WTC11 (cell line): ENCODE data around the gene HSBP1L1. TPM values are rescaled to one million over a fixed set of nuclear protein-coding genes. Genes with fewer than 3 reads are reported as not detected.
A peak's percentile ranks its signal among the peaks of the same experiment; 100 is the strongest.

ENCODE experiments used
- ATAC-seq: fragments of 200-7000 bp; cut with Tn5 transposase; 2 replicates; pipeline ENCODE4 v1.10.0; 2021; ENCODE audit warnings: mild to moderate bottlenecking, moderate library complexity
- CTCF ChIA-PET: fragments of 300-600 bp; sonication (Branson Sonifier 250); formaldehyde crosslinking; loops from one replicate; lab custom pipeline; 2021; ENCODE audit warnings: antibody characterized with exemption; lab: Charles Lee
- POLR2A ChIA-PET: fragments of 350-600 bp; sonication (Branson Sonifier 250); formaldehyde crosslinking; loops from one replicate; lab custom pipeline; 2021; ENCODE audit warnings: antibody characterized with exemption; lab: Charles Lee
- DNase-seq: peaks from one replicate; pipeline ENCODE4 v3.0.0; 2021; ENCODE audit warnings: low spot score
- H3K27ac Mint-ChIP-seq: 2 replicates; pipeline ENCODE4 v1.8.0; 2021; ENCODE audit warnings: mixed read lengths
- H3K27me3 Mint-ChIP-seq: 2 replicates; pipeline ENCODE4 v1.8.0; 2021; ENCODE audit warnings: low read depth, mild to moderate bottlenecking, moderate library complexity, mixed read lengths
- H3K36me3 Mint-ChIP-seq: 2 replicates; pipeline ENCODE4 v1.8.0; 2021; ENCODE audit warnings: mixed read lengths
- H3K4me1 Mint-ChIP-seq: 2 replicates; pipeline ENCODE4 v1.8.0; 2022; ENCODE audit warnings: mixed read lengths
- H3K4me3 Mint-ChIP-seq: 2 replicates; pipeline ENCODE4 v1.8.0; 2021; ENCODE audit warnings: mild to moderate bottlenecking, moderate library complexity, mixed read lengths
- H3K9me3 Mint-ChIP-seq: 2 replicates; pipeline ENCODE4 v1.8.0; 2021; ENCODE audit warnings: mixed read lengths
- FOXP1 ChIP-seq: sonication (generic); formaldehyde crosslinking; IDR thresholded peaks from 2 replicates; pipeline ENCODE4 v1.8.0; 2022; ENCODE audit warnings: missing genetic modification reagents, mild to moderate bottlenecking, moderate library complexity, borderline replicate concordance
- GABPB1 ChIP-seq: sonication (generic); formaldehyde crosslinking; IDR thresholded peaks from 2 replicates; pipeline ENCODE4 v1.8.1; 2023; ENCODE audit warnings: mild to moderate bottlenecking, missing genetic modification reagents
- MXD4 ChIP-seq: fragments of 250-450 bp; sonication (Bioruptor Pico); IDR thresholded peaks from 2 replicates; pipeline ENCODE4 v1.8.0; 2021; ENCODE audit warnings: mild to moderate bottlenecking, moderate library complexity, borderline replicate concordance
- MYBL2 ChIP-seq: sonication (generic); formaldehyde crosslinking; IDR thresholded peaks from 2 replicates; pipeline ENCODE4 v1.8.1; 2023; ENCODE audit warnings: mild to moderate bottlenecking, moderate library complexity, missing genetic modification reagents
- NR3C1 ChIP-seq: sonication (generic); formaldehyde crosslinking; conservative IDR thresholded peaks from 2 replicates; pipeline ENCODE4 v1.8.1; 2023; ENCODE audit warnings: low read depth, mild to moderate bottlenecking, missing genetic modification reagents
- TEAD1 ChIP-seq: sonication (generic); formaldehyde crosslinking; IDR thresholded peaks from 2 replicates; pipeline ENCODE4 v1.8.0; 2022; ENCODE audit warnings: mild to moderate bottlenecking, missing genetic modification reagents
- TEAD4 ChIP-seq: sonication (generic); formaldehyde crosslinking; IDR thresholded peaks from 2 replicates; pipeline ENCODE4 v1.8.0; 2022; ENCODE audit warnings: mild to moderate bottlenecking, missing genetic modification reagents
- ZNF232 ChIP-seq: sonication (generic); formaldehyde crosslinking; IDR thresholded peaks from 2 replicates; pipeline ENCODE4 v1.8.0; 2022; ENCODE audit warnings: mild to moderate bottlenecking, missing genetic modification reagents
- ZNF263 ChIP-seq: sonication (generic); formaldehyde crosslinking; IDR thresholded peaks from 2 replicates; pipeline ENCODE4 v1.8.1; 2022; ENCODE audit warnings: low read depth, mild to moderate bottlenecking, moderate library complexity, missing genetic modification reagents
- ZNF423 ChIP-seq: fragments of 250-450 bp; sonication (Bioruptor Pico); IDR thresholded peaks from 2 replicates; pipeline ENCODE4 v2.1.2; 2022; ENCODE audit warnings: mild to moderate bottlenecking, moderate library complexity
- total RNA-seq: library from RNA; stranded (reverse); gene quantifications from 3 replicates; pipeline ENCODE4 v1.2.3, GENCODE V29; 2021
- TF ChIP-seq, protein P1 (sequence below): sonication (generic); formaldehyde crosslinking; IDR thresholded peaks from 2 replicates; pipeline ENCODE4 v1.8.1; 2023; ENCODE audit warnings: mild to moderate bottlenecking, missing genetic modification reagents, moderate library complexity
- TF ChIP-seq, protein P2 (sequence below): sonication (generic); formaldehyde crosslinking; IDR thresholded peaks from 2 replicates; pipeline ENCODE4 v1.8.0; 2022; ENCODE audit warnings: mild to moderate bottlenecking, missing genetic modification reagents
- TF ChIP-seq, protein P3 (sequence below): sonication (generic); formaldehyde crosslinking; IDR thresholded peaks from 2 replicates; pipeline ENCODE4 v1.8.1; 2023; ENCODE audit warnings: mild to moderate bottlenecking, missing genetic modification reagents
- TF ChIP-seq, protein P4 (sequence below): sonication (generic); formaldehyde crosslinking; IDR thresholded peaks from 2 replicates; pipeline ENCODE4 v1.8.0; 2022; ENCODE audit warnings: mild to moderate bottlenecking, missing genetic modification reagents

Gene HSBP1L1
- total RNA-seq, 1 experiment from 2014 or later, result 1.4 TPM

DNA sequence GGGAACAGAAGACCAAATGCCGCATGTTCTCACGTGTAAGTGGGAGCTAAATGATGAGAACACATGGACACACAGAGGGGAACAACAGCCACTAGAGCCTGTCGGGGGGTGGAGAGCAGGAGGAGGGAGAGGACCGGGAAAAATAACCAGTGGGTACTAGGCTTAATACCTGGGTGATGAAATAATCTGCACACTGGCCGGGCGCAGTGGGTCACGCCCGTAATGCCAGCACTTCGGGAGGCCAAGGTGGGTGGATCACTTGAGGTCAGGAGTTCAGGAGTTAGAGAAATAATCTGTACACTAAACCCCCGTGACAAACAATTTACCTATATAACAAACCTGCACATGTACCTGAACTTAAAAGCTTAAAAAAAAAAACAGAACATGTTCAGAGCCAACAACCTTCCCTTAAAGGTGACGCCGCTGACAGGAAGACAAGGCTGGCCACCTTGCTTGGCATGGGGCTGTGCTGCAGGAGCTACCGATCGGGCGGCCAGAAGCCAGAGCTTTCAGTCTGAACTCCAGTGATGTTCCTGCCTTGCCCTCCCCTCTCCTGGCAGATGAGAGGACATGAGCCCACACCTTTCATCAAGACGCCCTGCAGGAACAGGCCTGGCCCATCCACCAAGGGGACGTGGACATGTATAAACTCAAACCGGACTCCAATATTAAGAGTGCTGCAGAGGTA is 24.2 kb upstream of the HSBP1L1 start:
- TF ChIP-seq, protein P1, sequence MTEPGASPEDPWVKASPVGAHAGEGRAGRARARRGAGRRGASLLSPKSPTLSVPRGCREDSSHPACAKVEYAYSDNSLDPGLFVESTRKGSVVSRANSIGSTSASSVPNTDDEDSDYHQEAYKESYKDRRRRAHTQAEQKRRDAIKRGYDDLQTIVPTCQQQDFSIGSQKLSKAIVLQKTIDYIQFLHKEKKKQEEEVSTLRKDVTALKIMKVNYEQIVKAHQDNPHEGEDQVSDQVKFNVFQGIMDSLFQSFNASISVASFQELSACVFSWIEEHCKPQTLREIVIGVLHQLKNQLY (CRISPR knock-in tag), result no peak
- peaks cover 5% of the 10 kb centered on the region; the same call in 1 of the 2 replicates for H3K36me3 Mint-ChIP-seq
- H3K27ac Mint-ChIP-seq, result no peak overlapping the region
- CTCF ChIA-PET, result no interaction called here
- H3K27me3 Mint-ChIP-seq, result no peaks in the 10 kb centered on the region; the same call in 1 of the 2 replicates
- POLR2A ChIA-PET, result no interaction called here
- DNase-seq (peak; percentile 5), ATAC-seq (no peak)
- H3K4me3 Mint-ChIP-seq, result no peak overlapping the region
- H3K4me1 Mint-ChIP-seq, result peaks cover 12% of the 10 kb centered on the region
- peaks cover 7% of the 10 kb centered on the region; the same call in 1 of the 2 replicates for H3K9me3 Mint-ChIP-seq

DNA sequence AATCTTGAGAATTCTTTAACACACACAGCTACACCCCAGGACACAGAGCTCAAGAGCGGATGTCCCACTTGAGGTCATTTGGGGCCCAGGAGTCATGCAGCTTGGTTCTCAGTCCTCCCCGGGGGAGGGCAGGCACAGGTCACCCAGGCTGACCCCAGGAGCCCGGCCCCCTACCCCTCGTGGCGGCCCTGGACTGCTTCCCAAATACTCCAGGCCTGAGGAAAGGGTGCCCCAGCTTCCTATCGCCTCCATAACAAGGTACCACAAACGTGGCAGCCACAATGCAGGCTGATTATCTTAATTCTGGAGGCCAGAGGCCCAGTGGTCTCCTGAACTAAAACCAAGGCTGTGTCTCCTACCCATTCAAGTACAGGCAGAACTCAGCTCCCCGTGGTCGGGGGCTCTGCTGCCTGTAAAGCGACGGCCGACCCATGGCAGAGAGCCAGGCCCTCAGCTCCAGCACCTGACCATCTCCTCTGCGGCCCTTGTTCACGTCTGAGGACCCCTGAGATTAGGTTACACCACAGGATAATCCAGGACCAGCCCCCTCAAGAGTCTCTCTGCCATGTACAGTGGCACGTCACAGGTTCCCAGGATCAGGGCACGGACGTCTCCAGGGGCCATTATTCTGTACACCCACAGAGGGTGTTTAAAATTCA is 23.5 kb upstream of the HSBP1L1 start:
- peak; percentile 2 for DNase-seq
- Mint-ChIP-seq H3K27me3 (no peaks in the 10 kb centered on the region; the same call in 1 of the 2 replicates), H3K27ac (no peak overlapping the region), H3K36me3 (peaks cover 2% of the 10 kb centered on the region; the same call in 1 of the 2 replicates), H3K4me3 (no peak overlapping the region), H3K9me3 (peaks cover 1% of the 10 kb centered on the region; the same call in 1 of the 2 replicates), H3K4me1 (peaks cover 13% of the 10 kb centered on the region)
- ChIA-PET POLR2A (no interaction called here), CTCF (no interaction called here)
- no peak for ATAC-seq
- TF ChIP-seq ZNF232 (no peak), ZNF263 (CRISPR knock-in tag) (no peak), MXD4 (CRISPR knock-in tag) (no peak)
- TF ChIP-seq, protein P2, sequence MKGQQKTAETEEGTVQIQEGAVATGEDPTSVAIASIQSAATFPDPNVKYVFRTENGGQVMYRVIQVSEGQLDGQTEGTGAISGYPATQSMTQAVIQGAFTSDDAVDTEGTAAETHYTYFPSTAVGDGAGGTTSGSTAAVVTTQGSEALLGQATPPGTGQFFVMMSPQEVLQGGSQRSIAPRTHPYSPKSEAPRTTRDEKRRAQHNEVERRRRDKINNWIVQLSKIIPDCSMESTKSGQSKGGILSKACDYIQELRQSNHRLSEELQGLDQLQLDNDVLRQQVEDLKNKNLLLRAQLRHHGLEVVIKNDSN (CRISPR knock-in tag), result no peak
- TF ChIP-seq, protein P3, sequence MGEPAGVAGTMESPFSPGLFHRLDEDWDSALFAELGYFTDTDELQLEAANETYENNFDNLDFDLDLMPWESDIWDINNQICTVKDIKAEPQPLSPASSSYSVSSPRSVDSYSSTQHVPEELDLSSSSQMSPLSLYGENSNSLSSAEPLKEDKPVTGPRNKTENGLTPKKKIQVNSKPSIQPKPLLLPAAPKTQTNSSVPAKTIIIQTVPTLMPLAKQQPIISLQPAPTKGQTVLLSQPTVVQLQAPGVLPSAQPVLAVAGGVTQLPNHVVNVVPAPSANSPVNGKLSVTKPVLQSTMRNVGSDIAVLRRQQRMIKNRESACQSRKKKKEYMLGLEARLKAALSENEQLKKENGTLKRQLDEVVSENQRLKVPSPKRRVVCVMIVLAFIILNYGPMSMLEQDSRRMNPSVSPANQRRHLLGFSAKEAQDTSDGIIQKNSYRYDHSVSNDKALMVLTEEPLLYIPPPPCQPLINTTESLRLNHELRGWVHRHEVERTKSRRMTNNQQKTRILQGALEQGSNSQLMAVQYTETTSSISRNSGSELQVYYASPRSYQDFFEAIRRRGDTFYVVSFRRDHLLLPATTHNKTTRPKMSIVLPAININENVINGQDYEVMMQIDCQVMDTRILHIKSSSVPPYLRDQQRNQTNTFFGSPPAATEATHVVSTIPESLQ, result no peak
- TF ChIP-seq, all 79 proteins: peak for 0

DNA sequence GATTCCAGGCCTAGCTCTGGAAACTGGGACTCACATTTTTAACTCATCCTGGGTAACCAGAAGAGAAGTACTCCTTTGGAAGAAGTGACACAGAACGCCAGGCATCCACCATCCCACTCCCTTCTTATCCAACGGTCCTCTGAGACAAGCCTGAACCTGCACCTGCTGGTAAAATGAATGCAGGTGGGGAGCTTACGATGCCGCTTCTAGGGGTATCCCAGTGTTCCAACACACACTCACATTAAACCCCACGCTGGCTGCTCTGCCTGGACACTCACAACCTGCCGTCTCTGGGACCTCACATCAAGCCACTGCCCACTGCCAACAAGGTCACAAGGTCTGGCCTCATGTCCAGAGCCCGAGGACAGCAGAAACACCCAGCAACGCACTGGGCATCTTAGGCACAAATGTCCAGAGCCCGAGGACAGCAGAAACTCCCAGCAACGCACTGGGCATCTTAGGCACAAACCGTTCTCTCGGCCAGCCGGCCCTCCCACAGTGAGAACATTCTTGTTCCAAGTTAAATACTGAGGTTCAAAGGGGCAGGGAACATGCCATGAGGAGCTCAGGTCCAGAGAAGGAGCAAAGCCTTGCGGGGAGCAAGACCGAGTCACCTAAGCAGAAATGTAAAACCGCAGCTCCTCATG is 22.8 kb upstream of the HSBP1L1 start:
- ChIA-PET POLR2A (no interaction called here), CTCF (no interaction called here)
- H3K4me1 Mint-ChIP-seq, result peaks cover 13% of the 10 kb centered on the region
- no peak overlapping the region for H3K4me3 Mint-ChIP-seq
- DNase-seq (no peak), ATAC-seq (no peak)
- no peaks in the 10 kb centered on the region; the same call in 1 of the 2 replicates for H3K27me3 Mint-ChIP-seq
- H3K27ac Mint-ChIP-seq, result 0 out of 2 replicates have a peak overlapping the region, but pooled peaks have one; percentile 57
- H3K9me3 Mint-ChIP-seq, result no peaks in the 10 kb centered on the region
- peaks cover 2% of the 10 kb centered on the region; the same call in 1 of the 2 replicates for H3K36me3 Mint-ChIP-seq
- TF ChIP-seq GABPB1, result no peak
- no peak for TF ChIP-seq TEAD4 (CRISPR knock-in tag)
- TF ChIP-seq ZNF423 (CRISPR knock-in tag), result no peak
- TF ChIP-seq NR3C1 (CRISPR knock-in tag), result no peak
- TF ChIP-seq, protein P4, sequence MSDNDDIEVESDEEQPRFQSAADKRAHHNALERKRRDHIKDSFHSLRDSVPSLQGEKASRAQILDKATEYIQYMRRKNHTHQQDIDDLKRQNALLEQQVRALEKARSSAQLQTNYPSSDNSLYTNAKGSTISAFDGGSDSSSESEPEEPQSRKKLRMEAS (CRISPR knock-in tag), result no peak
- TF ChIP-seq MYBL2, result no peak
- TF ChIP-seq TEAD1 (CRISPR knock-in tag), result no peak
- no peak for TF ChIP-seq FOXP1 (CRISPR knock-in tag)
